VCaP (cell line): ENCODE measurements around the gene TUBB2B.

ENCODE experiments used
- H3K27ac ChIP-seq: fragments of 450-650 bp; 2 replicates; pipeline ENCODE4 v1.5.1; 2017
- TF ChIP-seq, protein P1 (sequence below): fragments of 450-650 bp; conservative IDR thresholded peaks from 2 replicates; pipeline ENCODE4 v1.5.1; 2017; ENCODE audit warnings: mild to moderate bottlenecking, moderate library complexity

The TUBB2B gene

DNA sequence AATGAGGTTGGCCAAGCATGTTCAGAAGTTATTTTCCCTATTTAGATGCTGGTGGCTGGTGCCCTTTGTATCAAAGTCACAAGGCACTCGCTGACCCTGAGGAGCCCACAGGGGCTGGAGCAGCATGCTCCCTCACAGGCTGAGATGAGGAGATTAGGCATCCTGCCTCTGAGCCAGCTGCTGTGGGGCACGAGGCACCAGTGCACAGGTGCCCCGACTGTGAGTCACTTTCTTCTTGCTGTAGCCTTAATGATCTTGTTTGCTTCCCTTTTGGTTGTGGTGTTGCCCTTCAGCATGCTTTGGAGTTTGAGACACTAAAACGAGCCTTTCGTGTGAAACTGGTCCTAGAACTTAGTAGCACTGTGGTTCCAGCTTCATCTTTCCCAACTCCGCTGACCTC lies 35.6 kb upstream of the TUBB2B start:
- TF ChIP-seq, protein P1, sequence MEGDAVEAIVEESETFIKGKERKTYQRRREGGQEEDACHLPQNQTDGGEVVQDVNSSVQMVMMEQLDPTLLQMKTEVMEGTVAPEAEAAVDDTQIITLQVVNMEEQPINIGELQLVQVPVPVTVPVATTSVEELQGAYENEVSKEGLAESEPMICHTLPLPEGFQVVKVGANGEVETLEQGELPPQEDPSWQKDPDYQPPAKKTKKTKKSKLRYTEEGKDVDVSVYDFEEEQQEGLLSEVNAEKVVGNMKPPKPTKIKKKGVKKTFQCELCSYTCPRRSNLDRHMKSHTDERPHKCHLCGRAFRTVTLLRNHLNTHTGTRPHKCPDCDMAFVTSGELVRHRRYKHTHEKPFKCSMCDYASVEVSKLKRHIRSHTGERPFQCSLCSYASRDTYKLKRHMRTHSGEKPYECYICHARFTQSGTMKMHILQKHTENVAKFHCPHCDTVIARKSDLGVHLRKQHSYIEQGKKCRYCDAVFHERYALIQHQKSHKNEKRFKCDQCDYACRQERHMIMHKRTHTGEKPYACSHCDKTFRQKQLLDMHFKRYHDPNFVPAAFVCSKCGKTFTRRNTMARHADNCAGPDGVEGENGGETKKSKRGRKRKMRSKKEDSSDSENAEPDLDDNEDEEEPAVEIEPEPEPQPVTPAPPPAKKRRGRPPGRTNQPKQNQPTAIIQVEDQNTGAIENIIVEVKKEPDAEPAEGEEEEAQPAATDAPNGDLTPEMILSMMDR: no peak
- H3K27ac ChIP-seq: no peak overlapping the region

DNA sequence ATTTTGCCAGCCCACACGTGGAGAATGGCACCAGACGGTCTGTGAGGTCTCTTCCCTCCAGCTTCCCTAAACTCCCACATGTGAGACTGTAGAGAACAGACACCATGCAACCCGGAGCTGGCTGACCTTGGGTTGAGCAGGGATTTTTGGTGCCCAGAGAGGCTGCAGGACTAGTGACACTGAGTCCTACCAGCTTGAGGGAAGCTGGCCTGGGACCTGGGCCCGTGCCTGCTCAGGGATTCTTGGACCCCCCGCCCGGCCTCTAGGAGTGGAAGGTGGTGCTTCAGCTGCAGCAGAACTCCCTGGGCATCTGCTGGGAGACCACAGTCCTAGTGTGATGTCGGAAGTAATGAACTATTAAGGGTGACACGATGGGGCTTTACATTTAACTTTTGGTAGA lies 34.5 kb upstream of the TUBB2B start:
- H3K27ac ChIP-seq: no peak overlapping the region
- TF ChIP-seq, protein P1: no peak

DNA sequence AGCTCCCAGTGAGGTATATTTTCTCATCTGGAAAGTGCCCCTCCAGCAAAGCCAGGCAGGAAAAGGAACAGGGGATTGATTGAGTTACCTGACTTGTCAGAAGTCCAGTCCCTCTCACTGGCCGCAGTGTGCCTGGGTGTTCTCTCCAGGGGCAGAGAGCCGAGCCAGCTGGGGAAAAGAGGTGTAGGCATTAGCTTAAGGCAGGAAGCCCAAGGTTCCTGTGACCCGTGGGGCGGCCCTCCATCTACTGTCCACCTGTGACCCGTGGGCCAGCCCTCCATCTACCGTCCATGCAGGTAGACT lies 34.0 kb upstream of the TUBB2B start:
- TF ChIP-seq, protein P1: no peak
- no peak overlapping the region for H3K27ac ChIP-seq

DNA sequence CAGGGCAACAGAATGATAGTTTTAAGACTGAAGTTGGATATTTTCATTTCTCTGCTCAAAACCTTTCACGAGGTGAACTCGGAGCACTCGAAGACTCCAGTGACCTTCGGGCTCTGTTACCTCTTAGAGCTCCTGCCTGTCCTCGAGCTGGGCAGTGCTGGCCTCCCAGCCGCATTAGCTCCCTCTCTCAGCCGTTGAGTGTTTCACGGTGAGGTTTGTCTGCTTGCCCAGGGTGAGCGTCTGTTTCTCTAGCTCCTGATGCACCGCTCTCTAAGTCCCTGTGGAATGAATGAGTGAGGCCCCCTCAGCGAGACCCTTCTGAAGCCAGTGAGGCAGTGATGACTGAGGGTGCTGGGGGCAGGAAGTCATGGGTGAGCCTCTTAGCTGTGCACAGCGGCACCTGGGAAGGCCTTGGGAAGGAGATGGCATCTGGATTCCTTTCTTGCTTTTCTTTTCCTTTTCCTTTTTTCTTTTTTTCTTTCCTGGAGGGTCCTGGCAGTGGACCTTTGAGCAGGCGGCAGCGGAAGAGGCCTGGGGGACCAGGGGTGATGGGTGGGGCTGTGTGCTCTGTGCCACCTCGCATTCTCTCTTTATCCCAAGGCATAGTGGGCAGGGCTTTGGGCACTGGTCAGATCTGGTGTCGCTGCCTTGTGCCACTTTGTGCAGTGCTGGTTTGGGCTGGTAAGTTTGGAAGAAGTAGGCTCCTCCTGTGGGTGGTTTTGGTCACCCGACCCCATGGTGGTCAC lies 33.5 kb upstream of the TUBB2B start:
- H3K27ac ChIP-seq: no peak overlapping the region
- TF ChIP-seq, protein P1: no peak

DNA sequence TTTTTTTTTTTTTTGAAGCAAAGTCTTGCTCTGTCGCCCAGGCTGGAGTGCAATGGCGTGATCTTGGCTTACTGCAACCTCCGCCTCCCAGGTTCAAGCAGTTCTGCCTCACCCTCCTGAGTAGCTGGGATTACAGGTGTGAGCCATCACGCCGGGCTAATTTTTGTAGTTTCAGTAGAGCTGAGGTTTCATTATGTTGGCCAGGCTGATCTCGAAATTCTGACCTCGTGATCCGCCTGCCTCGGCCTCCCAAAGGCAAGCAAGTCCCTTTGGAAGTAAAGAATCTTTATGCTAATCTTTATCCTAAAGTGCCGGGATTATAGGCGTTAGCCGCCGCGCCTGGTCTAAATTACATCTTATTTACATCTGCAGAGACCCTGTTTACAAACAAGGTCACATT lies 32.8 kb upstream of the TUBB2B start:
- TF ChIP-seq, protein P1: no peak
- H3K27ac ChIP-seq: no peak overlapping the region; the same call in 1 of the 2 replicates

DNA sequence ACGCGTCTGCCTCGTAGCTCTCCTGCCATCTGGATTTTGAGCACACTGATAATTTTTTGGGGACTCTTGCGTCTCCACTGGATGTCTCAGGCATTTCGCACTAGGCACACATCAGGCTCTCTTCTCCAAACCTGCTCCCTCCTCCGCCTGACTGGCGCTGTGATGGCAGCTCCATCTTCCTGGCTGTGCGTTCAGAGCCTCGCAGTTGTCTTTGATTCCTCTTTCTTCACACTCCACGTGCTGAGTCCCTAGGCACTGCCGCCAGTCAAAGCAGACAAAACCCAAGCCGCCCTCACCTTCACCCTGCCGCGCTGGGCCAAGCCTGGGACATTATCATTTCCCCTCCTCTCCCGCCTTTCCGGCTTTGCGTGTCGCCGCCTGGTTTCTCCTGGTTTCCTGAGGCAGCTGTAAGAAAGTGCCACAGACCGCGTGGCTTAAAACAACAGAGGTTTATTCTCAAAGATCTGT lies 32.1 kb upstream of the TUBB2B start:
- peak overlapping the region; percentile 77 for H3K27ac ChIP-seq
- TF ChIP-seq, protein P1: no peak

DNA sequence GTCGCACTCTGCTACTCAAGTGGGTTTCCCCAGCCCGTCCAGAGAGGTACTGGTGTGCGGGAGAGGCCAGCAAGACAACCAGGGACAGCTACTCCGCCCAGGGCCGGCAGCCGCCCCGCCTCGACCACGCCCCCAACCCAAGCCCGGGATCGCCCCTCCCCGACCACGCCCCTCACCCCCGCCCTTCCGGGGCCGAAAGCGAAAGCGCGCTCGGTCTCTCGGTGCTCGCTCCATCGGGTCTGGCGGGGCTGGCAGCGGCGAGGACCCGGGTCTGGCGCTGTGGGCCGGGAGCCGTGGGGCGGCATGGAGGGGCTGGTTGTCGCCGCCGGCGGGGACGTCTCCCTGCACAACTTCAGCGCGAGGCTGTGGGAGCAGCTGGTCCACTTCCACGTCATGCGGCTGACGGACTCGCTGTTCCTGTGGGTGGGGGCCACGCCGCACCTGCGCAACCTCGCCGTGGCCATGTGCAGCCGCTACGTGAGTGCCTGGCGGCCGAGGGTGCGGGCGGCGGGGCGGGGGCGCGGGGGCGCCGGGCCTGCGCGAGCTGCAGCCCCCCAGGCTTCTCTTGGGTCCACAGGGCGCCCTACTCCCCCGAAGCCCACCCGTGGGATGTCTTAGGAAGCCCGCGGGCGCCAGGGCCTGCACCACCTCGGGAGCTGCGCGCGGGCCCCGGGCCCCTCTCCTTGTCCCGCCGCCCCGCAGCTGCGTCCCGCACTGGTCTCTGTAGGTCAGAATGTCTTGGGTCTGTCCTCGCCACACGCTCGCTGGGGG lies 31.5 kb upstream of the TUBB2B start, which contains the start of gene PSMG4:
PSMG4 (plus strand) TSS at position 228 of the 771 bp plus-strand sequence; CDS start at position 304, 76 bp downstream.
- peak within 1 kb of the TSS; percentile 77 for H3K27ac ChIP-seq
- TF ChIP-seq, protein P1: no peak
